CD4-positive, alpha-beta T cell (primary cell): Measurements from ENCODE around the gene MTUS2. TPM values are rescaled to one million over a fixed set of nuclear protein-coding genes. Genes with fewer than 3 reads are reported as not detected.

Experiments used
- ATAC-seq: fragments of 200-7000 bp; cut with Tn5 transposase; one replicate; pipeline ENCODE4 v1.10.0; 2022; ENCODE audit warnings: mild to moderate bottlenecking; ENCODE audit not compliant: poor library complexity
- CTCF ChIA-PET: fragments of 350-600 bp; sonication (Branson Sonifier 250); formaldehyde crosslinking; loops from one replicate; lab custom pipeline; 2021; ENCODE audit warnings: antibody characterized with exemption, inconsistent platforms; lab: Charles Lee
- POLR2A ChIA-PET: fragments of 350-600 bp; sonication (Branson Sonifier 250); formaldehyde crosslinking; loops from one replicate; lab custom pipeline; 2021; ENCODE audit warnings: antibody characterized with exemption, inconsistent platforms; lab: Charles Lee
- DNase-seq, 14 experiments: peaks; one replicate each; pipeline ENCODE4 v3.0.0-alpha.2; 2013 to 2020; ENCODE audit warnings: mixed read lengths in 2 of 14
- H3K27ac ChIP-seq, 2 donors: one replicate each; pipeline versions ENCODE4 v1.5.1 to v1.7.0; 2013; ENCODE audit warnings: low read length in 2 of 2, low read depth in 1 of 2, mild to moderate bottlenecking in 1 of 2
- H3K27me3 ChIP-seq, 2 experiments: 1 replicate in 1 of 2; 2 replicates in 1 of 2; pipeline versions ENCODE4 v1.6.1 to v1.7.0; 2013; ENCODE audit warnings: low read length in 2 of 2, control low read depth in 1 of 2, mild to moderate bottlenecking in 1 of 2, moderate library complexity in 1 of 2; ENCODE audit not compliant: insufficient read depth in 2 of 2, control insufficient read depth in 1 of 2
- H3K36me3 ChIP-seq: one replicate; pipeline ENCODE4 v1.6.1; 2013; ENCODE audit warnings: low read length, control low read depth; ENCODE audit not compliant: insufficient read depth
- H3K4me1 ChIP-seq: one replicate; pipeline ENCODE4 v1.6.1; 2013; ENCODE audit warnings: low read length, control low read depth; ENCODE audit not compliant: insufficient read depth
- H3K4me3 ChIP-seq: one replicate; pipeline ENCODE4 v1.5.1; 2013; ENCODE audit warnings: mild to moderate bottlenecking, low read length, moderate library complexity
- H3K9me3 ChIP-seq, 2 experiments: 1 replicate in 1 of 2; 2 replicates in 1 of 2; pipeline versions ENCODE4 v1.6.1 to v1.7.0; 2013; ENCODE audit warnings: low read length in 2 of 2, mild to moderate bottlenecking in 2 of 2, control low read depth in 1 of 2, moderate library complexity in 1 of 2; ENCODE audit not compliant: control insufficient read depth in 1 of 2, insufficient read depth in 1 of 2
- H3K27ac Mint-ChIP-seq: one replicate; pipeline ENCODE4 v1.8.0; 2020; ENCODE audit warnings: mixed read lengths
- H3K27me3 Mint-ChIP-seq: one replicate; pipeline ENCODE4 v1.8.0; 2021; ENCODE audit warnings: mixed read lengths
- H3K36me3 Mint-ChIP-seq: one replicate; pipeline ENCODE4 v1.8.0; 2021; ENCODE audit warnings: low read depth, mixed read lengths
- H3K4me1 Mint-ChIP-seq: one replicate; pipeline ENCODE4 v1.8.0; 2021; ENCODE audit warnings: low read depth, mixed read lengths
- H3K4me3 Mint-ChIP-seq: one replicate; pipeline ENCODE4 v1.8.0; 2020; ENCODE audit warnings: mild to moderate bottlenecking, mixed read lengths
- H3K9me3 Mint-ChIP-seq: one replicate; pipeline ENCODE4 v1.8.0; 2020; ENCODE audit warnings: mixed read lengths
- intact Hi-C, 2 experiments: fragments of 100-400 bp; cut with DNase I in 1 of 2; cut with micrococcal nuclease in 1 of 2; formaldehyde crosslinking; loops; one replicate each; pipeline versions ENCODE4 v1.15.1 to v1.9.0; 2023 to 2025; cut with DNase I, micrococcal nuclease
- total RNA-seq, 174 experiments: library from RNA in 2 of 174; stranded (reverse) in 2 of 174; gene quantifications; one replicate each; pipeline ENCODE4 v1.2.3 and lab custom pipeline; 2021 to 2026
- TF ChIP-seq, protein P1 (sequence below): fragments of 200-600 bp; IDR thresholded peaks from one replicate; pipeline ENCODE4 v1.8.0; 2022; ENCODE audit warnings: antibody characterized with exemption, mild to moderate bottlenecking

Gene MTUS2
- total RNA-seq, 2 experiments from 2014 or later = 0.38 to 0.81 TPM

DNA sequence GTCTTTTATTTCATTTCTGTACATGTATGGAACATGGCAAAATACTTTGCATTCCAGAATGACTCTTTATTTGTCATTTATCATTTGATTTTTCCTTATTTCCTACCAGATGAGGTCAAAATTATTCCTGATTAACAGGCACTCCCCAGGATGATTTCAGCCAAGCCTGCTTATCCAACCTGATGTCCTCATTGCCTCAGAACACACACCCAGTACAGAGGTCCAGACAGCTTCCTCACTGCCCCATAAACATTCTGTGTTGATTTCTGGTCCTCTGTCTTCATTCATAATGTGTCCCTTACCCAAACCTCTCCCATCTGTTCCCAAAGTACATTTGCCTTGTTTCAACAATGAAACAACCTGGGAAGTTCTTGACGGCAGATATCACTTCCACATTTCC, 367.4 kb downstream of the MTUS2 start:
- Mint-ChIP-seq H3K9me3 (peaks cover 19% of the 10 kb centered on the region), H3K4me1 (no peaks in the 10 kb centered on the region), H3K27me3 (no peaks in the 10 kb centered on the region), H3K27ac (no peak overlapping the region), H3K4me3 (no peak overlapping the region), H3K36me3 (no peaks in the 10 kb centered on the region)
- CTCF ChIA-PET = no interaction called here
- Histone ChIP-seq H3K27me3 (no peaks in the 10 kb centered on the region), H3K9me3 (peaks cover 7 to 21% of the 10 kb centered on the region in 2 experiments), H3K36me3 (no peaks in the 10 kb centered on the region), H3K4me1 (no peaks in the 10 kb centered on the region), H3K4me3 (no peak overlapping the region), H3K27ac (no peak overlapping the region)
- TF ChIP-seq, protein P1, sequence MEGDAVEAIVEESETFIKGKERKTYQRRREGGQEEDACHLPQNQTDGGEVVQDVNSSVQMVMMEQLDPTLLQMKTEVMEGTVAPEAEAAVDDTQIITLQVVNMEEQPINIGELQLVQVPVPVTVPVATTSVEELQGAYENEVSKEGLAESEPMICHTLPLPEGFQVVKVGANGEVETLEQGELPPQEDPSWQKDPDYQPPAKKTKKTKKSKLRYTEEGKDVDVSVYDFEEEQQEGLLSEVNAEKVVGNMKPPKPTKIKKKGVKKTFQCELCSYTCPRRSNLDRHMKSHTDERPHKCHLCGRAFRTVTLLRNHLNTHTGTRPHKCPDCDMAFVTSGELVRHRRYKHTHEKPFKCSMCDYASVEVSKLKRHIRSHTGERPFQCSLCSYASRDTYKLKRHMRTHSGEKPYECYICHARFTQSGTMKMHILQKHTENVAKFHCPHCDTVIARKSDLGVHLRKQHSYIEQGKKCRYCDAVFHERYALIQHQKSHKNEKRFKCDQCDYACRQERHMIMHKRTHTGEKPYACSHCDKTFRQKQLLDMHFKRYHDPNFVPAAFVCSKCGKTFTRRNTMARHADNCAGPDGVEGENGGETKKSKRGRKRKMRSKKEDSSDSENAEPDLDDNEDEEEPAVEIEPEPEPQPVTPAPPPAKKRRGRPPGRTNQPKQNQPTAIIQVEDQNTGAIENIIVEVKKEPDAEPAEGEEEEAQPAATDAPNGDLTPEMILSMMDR = no peak
- ATAC-seq (no peak), DNase-seq (no peak)
- POLR2A ChIA-PET = interaction anchor here (1.0 kb wide), 1 partner anchor 22 kb away, joined by 5 read pairs; no protein-coding TSS in a partner anchor
- intact Hi-C loops = no loop called here

GRCh38 chr13:29190298-29190697, 370.2 kb downstream of the MTUS2 start:
- Mint-ChIP-seq H3K4me3 (no peak overlapping the region), H3K4me1 (no peaks in the 10 kb centered on the region), H3K27ac (no peak overlapping the region), H3K9me3 (peaks cover 10% of the 10 kb centered on the region), H3K27me3 (no peaks in the 10 kb centered on the region), H3K36me3 (no peaks in the 10 kb centered on the region)
- ATAC-seq = no peak
- no peaks in the 10 kb centered on the region for H3K36me3 ChIP-seq
- POLR2A ChIA-PET = no interaction called here
- TF ChIP-seq, protein P1 = no peak
- no peaks in the 10 kb centered on the region for H3K4me1 ChIP-seq
- no peak overlapping the region for H3K27ac ChIP-seq
- H3K9me3 ChIP-seq = peaks cover 7 to 8% of the 10 kb centered on the region in 2 experiments
- DNase-seq = no peak
- no peak overlapping the region for H3K4me3 ChIP-seq
- no peaks in the 10 kb centered on the region for H3K27me3 ChIP-seq
- intact Hi-C loops = no loop called here
- CTCF ChIA-PET = no interaction called here

DNA sequence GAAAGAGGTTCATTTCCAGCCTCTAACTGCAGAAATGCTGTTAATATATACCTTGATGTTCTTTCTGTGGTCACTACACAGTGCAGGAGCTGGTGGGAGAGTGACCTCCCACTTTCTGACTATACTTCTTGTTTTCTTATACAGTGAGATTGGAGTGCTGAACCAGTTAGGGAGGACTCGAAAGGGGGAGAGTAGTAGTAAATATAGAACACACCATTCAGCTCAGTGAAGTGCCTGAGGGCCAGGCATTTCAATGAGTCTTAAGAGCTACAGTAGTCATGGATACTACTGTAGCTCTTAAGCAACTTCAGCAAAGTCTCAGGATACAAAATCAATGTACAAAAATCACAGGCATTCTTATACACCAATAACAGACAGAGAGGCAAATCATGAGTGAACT, 372.9 kb downstream of the MTUS2 start:
- Histone ChIP-seq H3K36me3 (no peaks in the 10 kb centered on the region), H3K9me3 (peaks cover 0 to 10% of the 10 kb centered on the region in 2 experiments), H3K27ac (no peak overlapping the region), H3K27me3 (no peaks in the 10 kb centered on the region), H3K4me1 (no peaks in the 10 kb centered on the region), H3K4me3 (no peak overlapping the region)
- CTCF ChIA-PET = no interaction called here
- intact Hi-C loops = no loop called here
- ATAC-seq (no peak), DNase-seq (no peak)
- TF ChIP-seq, protein P1 = no peak
- Mint-ChIP-seq H3K36me3 (no peaks in the 10 kb centered on the region), H3K4me1 (no peaks in the 10 kb centered on the region), H3K27ac (no peak overlapping the region), H3K9me3 (peaks cover 3% of the 10 kb centered on the region), H3K4me3 (no peak overlapping the region), H3K27me3 (no peaks in the 10 kb centered on the region)
- POLR2A ChIA-PET = no interaction called here
